HL-60/S4 treated with phorbol 12-myristate 13-acetate at 8.2 ng/mL for 4 days and 3 days (cell line): ENCODE data around the gene RPP14.
"Not testable (repeated sequence)": the region's sequence is repeated elsewhere in the genome, so short reads cannot be mapped to it uniquely, and the experiment has no call there.

ENCODE experiments used
- in situ Hi-C: fragments of 300-500 bp; cut with MboI; formaldehyde crosslinking; loops from 2 replicates; pipeline ENCODE4 v1.15.0; 2022; ENCODE audit warnings: low sequenced_read_pairs

RPP14 gene

DNA sequence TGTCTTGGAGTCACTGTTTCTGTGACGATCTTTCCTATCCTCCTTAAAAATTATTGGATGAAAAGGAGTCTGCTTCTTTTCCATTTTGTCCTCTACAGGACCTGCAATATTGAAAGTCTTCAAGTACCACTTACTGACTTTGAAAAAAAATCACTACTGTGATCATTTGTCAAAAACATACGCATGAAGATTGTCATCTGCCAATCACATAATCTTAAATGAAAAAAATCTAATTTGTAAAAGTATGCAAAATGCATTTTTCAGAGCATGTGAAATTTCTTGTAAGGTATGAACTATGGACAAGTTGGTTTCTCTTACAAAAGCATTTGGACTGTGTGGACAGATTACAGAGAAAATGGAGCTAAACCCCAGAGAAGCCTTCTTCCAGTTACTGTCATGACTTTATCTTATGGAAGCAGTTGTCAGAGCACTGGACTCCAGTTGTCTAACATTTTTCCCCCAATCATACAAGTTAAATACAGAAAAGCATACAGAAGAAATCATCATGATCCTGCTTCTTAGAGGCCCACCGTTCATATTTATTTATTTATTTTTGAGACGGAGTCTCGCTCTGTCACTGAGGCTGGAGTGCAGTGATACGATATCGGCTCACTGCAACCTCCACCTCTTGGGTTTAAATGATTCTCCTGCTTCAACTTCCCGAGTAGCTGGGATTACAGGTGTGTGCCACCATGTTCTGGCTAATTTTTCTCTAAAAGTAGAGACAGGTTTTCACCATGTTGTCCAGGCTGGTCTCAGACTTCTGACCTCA is 23.3 kb downstream of the RPP14 start:
- in situ Hi-C loops: loop anchor here (10.0 kb wide), 1 partner anchor 85 kb away; no protein-coding TSS in a partner anchor

DNA sequence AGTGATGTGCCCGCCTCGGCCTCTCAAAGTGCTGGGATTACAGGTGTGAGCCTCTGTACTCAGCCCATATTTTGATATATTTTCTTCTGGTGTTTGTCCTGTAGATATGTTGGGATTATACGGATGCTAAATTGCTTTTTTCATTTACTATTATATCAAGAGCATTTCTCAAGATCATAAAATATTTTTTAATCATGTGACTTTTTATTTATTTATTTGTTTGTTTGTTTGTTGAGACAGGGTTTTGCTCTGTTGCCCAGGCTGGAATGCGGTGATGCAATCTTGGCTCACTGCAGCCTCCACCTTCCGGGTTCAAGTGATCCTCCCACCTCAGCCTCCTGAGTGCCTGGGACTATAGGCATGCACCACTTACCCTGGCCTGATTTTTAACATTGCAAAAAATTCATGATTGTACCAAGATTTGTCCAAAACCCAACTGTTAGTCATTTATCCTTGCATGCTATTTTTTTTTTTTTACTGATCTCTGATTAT is 23.9 kb downstream of the RPP14 start:
- in situ Hi-C loops: loop anchor here (10.0 kb wide), 1 partner anchor 85 kb away; no protein-coding TSS in a partner anchor

DNA sequence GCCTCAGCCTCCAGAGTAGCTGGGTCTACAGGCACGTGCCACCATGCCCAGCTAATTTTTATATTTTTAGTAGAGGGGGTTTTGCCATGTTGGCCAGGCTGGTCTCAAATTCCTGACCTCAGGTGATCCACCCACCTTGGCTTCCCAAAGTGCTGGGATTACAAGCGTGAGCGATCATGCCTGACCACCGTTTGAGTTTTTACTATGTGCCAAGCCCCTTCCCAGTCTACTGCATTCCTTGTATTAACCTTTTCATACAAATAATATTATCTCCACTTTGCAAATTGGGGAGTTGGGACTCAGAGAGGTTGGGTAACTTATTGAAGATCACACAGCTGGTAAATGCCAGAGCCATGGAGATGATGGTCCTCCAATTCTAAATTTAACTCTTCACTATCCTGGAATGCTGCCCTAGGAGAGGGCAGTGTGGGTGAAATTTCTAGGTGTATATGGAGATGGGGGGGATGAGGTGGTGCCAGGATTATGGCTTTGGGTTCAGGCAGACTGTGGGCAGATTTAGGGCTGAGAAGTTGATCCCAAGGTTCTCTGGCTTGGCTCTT is 25.6 kb downstream of the RPP14 start:
- in situ Hi-C loops: no loop called here

DNA sequence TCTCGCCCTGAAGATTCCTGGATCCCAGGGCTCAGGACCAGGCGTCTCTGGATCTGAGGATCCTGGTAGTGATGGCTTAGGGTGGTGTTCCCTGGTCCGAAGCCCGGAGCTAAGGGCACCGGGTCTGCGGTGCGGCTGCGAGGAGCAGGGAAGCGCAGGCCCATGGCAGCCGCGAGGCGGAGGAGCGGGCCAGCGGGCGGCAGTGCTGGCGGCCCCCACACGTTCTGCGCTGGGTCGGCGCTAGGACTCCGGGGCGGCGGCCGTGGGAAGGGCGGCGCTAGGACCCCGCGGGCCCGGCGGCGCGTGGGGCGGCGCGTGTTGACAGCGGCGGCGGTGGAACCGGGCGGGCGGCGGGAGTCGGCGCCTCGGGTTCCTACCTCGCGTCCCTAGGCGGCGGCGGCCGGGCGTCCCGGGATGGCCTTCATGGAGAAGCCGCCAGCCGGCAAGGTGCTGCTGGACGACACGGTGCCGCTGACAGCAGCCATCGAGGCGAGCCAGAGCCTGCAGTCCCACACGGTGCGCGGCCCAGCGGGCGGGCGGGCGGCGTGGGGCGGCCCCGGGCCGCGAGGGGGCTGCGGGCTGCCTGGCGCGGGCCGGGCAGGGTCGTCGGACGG is 26.6 kb downstream of the RPP14 start, which contains the start of gene PXK:
Gene PXK, plus strand, starts transcription at position 318 of the 614 bp plus-strand sequence. Its CDS starts 97 bp downstream, at position 415.
- in situ Hi-C loops: no loop called here

DNA sequence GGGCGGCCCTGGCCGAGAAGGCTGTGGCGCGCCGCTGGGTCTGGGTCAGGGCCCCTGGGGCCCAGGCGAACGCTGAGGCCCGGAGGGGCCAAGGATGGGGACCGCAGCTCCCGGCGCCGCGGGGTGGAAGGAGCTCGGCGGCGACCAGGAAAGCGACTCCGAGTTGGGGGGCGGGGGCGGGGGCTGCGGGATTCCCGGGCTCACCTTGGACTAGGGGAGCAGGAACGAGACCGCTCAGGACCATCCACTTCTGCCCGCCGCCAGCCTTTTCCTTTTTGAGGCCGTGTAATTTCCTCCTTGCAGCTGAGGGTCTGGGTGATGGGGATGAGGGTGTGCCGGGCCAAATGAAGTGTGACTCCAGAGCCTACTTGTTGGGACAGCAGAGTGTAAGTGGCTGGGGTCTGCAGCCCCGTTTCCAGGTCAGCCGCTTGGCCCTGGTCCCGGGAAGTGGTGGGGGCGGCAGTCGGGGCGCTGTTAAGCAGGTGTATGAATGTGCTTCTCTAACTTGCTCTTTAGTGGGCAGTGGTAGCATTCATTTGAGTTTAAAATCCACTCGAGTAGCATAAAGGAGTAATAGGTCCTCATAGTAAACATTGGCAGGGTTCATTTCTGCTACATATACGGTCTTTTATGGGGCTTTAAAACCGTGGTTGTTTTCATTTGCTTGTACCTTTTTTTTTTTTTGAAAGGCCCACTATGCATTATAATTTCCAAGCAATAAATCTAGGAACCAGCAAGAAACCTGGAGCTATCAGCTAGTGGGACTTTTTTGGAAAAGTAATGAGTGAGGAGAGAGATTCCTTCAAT is 27.4 kb downstream of the RPP14 start:
- in situ Hi-C loops: no loop called here

DNA sequence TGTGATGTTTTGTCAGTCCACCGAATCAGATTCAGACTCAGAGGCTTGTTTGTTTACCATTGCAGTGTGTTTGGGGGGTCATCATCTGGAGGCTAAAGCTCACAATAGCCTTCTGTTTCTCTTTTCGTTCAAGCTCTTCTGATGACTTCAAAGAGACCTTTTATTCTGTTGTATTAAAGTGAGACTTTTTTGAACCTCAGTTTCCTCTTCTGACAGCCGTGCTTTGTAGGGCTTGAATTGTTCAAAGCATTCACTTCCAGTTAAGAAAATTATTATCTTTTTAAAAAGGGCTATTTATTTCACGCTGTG is 27.9 kb downstream of the RPP14 start:
- in situ Hi-C loops: no loop called here

DNA sequence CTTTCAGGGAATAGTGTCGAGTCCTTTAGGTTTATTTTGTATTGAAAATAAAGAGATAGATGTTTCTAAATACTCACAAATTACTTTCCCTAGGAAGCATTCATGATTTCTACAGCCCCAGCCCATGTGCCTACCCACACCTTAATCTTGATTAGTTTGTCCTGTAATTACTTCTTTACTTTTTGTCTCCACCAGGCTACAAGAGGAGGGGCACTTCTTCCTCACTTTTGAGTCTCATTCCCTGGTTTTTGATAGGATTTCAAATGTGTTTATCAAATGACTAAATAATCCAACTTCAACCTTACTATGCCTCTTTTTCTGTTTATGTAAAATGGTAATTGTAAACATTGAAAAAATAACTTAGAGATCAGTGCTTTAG is 28.4 kb downstream of the RPP14 start:
- in situ Hi-C loops: no loop called here

DNA sequence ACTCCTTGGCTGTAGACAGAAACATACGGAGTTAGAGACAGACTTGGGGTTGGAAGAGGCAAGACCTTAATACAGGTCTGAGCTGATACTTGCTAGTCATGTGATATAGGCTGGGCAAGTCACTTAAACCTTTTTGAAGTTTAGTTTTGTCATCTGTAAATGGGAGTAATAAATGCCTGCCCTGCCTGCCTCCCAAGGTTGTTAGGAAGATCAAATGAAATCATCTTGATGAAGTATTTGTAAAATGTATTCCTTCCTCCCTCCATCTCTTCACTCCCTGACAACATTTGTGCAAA is 29.6 kb downstream of the RPP14 start:
- in situ Hi-C loops: no loop called here

DNA sequence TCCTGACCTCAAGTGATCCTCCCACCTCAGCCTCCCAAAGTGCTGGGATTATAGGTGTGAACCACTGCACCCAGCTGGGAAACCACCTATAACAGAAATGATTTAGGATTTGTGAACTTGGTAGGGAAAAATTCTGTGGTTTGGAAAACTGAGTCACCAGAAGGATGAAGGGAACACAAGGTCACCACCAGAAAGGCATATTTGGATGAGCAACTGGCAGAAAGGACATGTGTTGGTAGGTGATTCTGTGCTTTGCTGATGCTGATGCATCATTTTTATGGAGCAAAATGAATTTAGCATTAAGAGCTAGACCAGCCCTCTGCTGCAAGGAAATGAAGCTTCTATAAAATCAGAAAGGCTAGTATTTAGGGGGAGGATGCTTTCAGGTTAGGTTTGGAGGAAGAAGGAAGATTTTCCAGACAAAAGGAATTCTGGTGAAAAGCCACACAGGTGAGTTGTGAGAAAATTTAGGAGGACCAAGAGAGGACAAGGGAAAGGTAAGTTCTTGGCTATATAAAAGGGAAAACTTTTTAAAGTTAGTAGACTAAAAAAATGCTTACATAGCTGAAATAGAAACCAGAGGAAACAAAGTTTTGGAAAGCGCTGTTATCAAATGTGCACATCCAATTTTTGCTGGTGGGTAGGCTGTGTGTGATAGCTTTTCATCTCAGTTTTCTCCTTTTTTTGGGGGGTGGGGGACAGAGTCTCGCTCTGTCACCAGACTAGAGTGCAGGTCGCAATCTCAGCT is 30.3 kb downstream of the RPP14 start:
- in situ Hi-C loops: no loop called here

DNA sequence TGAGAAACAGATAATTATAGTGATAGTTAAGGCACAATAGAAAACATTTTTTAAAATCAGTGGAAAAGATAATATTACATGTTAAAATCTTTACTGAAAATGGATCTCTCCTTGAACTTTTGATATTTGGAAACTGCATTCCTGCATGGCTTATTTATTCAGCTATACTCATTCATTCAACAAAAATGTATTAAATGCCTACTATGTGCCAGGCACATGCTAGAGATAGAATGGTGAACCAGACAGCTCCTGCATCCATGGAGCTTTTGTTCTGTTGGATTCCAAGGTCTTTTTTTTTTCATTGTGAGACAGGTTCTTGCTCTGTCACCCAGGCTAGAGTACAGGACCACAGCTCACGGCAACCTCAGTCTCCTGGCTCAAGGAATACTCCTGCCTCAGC is 31.1 kb downstream of the RPP14 start:
- in situ Hi-C loops: no loop called here

DNA sequence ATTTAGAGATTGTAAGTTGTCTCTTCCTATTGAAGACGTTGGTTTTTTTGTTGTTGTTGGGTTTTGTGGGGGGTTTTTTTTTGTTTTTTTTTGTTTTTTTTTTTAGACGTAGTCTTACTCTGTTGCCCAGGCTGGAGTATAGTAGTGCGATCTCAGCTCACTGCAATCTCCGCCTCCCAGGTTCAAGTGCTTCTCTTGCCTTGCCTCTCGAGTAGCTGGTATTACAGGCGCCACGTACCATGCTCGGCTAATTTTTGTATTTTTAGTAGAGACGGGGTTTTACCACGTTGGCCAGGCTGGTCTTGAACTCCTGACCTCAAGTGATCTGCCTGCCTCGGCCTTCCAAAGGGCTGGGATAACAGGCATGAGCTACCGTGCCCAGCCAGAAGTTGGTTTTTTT is 33.1 kb downstream of the RPP14 start:
- in situ Hi-C loops: not testable (repeated sequence)

DNA sequence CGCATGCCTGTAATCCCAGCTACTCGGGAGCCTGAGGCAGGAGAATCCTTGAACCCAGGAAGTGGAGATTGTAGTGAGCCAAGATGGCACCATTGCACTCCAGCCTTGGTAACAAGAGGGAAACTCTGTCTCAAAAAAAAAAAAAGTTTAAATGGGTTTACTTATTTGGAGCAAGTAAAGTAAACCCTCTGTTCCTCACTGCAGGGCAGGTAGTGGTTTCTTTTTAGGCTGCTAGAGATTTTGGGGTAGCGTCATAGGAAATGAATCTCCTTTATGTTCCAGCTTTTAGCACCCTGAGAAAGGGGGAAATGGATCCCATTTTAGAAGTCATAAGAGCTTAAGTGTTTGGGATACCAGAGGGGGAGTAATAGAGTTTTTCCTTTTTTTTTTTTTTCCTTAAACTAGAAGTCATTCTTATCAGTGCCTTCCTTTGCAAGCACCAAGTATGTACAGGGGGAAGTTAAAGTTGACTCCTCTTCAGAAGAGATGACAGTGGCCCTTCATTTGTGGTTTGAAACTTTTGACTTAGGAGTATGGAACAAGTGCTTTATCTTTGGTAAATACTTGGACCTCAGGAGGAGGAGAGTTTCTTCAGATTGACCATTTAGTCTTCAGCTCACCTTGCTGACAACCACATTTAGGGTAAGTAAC is 34.7 kb downstream of the RPP14 start:
- in situ Hi-C loops: no loop called here

DNA sequence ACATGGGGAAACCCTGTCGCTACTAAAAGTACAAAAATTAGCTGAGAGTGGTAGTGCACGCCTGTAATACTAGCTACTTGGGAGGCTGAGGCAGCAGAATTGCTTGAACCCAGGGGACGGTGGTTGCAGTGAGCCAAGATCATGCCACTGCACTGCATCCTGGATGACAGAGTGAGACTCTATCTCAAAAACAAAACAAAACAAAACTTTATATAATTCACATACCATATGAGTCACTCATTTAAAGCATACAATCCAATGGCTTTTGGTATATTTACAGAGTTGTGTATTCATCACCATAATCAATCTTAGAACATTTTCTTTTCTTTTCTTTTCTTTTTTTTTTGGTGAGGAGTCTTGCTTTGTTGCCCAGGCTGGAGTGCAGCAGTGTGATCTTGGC is 35.3 kb downstream of the RPP14 start:
- in situ Hi-C loops: no loop called here

DNA sequence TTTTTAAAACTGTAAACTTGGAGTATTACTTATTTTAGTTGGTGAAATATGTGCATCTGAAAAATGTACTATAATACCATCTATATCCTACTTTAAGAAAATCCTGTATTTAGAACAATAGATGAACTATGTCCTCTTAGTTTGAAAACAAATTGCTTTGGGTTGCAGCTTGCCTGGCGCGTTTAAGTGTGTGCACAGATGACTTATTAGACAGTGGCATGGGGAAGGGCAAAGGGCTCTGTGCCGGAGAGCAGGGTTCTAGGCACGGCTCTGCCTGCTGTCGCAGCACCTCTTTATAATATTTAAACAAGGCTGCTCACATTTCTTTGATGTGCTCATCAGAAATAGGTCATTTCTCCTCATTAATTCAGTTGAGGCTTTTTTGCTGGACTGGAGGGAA is 36.6 kb downstream of the RPP14 start:
- in situ Hi-C loops: no loop called here

DNA sequence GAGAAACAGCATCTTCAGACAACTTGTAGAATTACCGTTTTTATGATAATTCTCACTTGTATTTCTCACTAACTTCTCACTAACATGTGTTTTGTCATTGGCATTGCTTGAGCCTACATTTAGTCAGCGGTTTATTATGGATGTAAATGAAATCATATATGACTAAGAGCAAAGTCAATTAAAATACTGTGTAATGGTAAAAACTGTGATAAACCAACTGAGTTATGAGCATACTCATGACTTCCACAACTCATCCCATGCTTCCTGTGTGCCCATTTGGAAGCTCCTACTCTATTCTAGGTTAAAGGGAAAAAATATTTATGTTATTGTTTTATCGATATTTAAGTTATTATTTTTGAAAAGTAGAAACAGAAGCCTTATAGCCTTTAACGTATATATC is 39.4 kb downstream of the RPP14 start:
- in situ Hi-C loops: no loop called here

DNA sequence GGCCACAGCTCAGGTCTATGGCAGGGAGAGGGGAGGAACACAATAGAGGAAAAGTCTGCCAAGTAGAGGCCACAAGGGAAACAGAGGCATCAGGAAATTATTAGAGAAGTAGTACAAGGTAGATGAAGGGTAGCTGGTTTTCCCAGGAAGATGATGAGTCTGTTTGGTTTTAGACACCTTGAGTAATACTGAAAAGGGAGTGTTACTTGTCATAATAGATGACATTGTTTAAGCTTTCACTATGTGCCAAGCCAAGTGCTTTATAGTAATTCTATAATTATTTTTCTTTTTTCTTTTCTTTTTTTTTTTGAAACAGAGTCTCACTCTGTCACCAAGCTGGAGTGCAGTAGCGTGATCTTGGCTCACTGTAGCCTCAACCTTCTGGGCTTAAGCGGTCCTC is 40.3 kb downstream of the RPP14 start:
- in situ Hi-C loops: no loop called here

DNA sequence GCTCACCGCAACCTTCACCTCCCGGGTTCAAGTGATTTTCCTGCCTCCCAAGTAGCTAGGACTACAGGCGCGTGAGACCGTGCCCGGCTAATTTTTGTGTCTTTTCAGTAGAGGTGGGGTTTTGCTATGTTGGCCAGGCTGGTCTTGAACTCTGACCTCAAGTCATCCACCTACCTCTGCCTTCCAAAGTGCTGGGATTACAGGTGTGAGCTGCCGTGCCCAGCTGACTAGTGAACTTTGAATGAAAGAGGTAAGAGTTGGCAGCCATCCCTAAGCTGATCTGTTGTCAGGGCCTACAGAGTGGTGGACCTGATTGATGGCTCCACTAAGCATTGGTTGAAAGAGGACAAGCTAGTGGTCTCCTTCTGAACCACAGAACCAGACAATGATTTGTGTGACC is 41.9 kb downstream of the RPP14 start:
- in situ Hi-C loops: no loop called here

DNA sequence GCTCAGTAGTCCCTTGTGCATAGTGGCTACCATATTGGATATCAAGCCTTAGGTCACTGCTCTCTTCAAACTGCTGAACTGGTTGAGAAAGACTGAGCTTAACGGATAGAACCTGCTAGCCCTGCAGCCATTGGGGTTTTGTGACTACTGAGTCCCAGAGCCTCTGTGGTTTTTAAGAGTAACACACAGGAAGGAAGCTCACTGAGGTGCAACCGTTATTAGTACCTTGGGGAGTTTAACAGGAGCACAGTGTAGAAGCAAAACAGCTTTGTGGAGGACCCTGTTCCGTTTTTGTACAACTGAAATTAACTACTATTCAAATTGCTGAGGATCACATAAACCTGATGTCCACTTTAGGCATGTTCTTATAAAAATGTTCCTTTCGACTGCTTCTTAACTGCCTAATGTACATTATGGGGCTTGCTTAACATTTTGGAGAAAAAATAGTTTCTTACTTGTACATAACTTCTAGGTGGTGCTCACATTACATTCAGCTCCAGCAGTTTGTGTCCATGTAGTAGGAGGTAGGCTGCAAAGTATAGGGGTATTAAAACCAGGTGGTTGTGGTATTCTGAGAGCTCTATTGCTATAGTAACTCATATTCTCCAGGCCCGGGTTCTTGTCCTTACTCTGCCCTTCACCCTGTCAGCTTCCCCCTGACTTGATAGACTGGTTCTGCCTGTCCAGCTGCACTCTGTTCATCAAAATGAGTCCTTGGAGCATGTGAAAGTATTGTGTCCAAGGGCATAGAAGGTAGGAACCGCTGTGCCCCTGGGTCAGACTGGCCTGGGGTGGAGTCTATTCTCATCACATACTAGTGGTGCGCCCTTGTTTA is 44.0 kb downstream of the RPP14 start:
- in situ Hi-C loops: no loop called here

DNA sequence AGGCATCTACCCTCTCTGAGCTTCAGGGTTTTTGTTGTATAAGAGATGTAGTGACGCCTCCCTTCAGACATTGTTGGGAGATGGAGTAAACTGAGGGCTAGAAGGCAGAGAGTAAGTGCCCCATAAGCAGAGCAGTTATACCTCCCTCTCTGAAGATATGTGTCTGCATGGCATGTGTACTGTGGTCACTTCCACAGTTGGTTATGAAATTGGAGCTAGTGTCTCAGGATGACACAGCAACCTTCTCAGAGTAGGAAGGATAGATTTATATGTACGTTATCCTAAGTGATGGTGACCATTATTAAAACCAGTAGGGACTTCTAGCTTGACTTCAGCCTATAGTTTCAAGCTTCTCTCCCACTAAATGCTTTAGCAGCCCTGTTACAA is 44.6 kb downstream of the RPP14 start:
- in situ Hi-C loops: no loop called here

DNA sequence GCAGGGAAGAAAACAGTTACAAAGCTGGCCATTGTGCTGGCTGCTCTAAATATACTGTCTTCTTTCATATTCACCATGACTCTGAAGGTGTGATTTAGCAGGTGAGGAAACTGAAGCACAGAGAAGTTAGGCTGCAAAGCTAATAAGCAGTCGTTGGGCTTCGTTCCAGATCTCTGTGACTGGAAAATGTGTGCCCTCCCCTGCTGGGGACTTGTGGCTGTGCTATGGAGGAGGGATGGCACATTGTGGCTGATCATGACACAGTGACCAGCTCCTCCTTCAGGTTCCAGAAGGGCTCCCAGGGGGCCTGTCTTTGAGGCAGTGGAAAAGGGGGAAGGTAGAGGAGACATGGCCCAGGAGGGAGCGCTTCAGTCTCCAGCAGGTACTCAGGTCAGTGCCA is 45.9 kb downstream of the RPP14 start:
- in situ Hi-C loops: no loop called here
